ENCODE results near the gene COX6B2. TPM values are rescaled to one million over a fixed set of nuclear protein-coding genes. Genes with fewer than 3 reads are reported as not detected.

COX6B2 gene
- total RNA-seq, 1 donor from 2014 or later, result 5.2 TPM

- H3K4me3 ChIP-seq, result peak overlapping the region; percentile 20 to 38
- H3K27me3 ChIP-seq, result peaks cover 15% of the 10 kb centered on the region
- H3K9me3 ChIP-seq, result no peaks in the 10 kb centered on the region
- no peaks in the 10 kb centered on the region for H3K36me3 ChIP-seq
- no peak overlapping the region for H3K27ac ChIP-seq
- intact Hi-C loops (cut with DNase I), result loop anchor here (10.0 kb wide), 1 partner anchor 65 kb away; no protein-coding TSS in a partner anchor
- no peak for DNase-seq (ENCODE audit: extremely low spot score in 2 of 2)
- H3K4me1 ChIP-seq, result peaks cover 25% of the 10 kb centered on the region
- TF ChIP-seq CTCF (IDR thresholded peaks at IDR 0.05) (no peak), POLR2A (IDR thresholded peaks at IDR 0.05) (no peak), POLR2AphosphoS5 (IDR thresholded peaks at IDR 0.05; ENCODE audit: insufficient read depth in 1 of 2, low read depth in 1 of 2) (no peak)
These were observed 15.3 kb upstream of the COX6B2 start for GRCh38 chr19:55369653-55370304.

- intact Hi-C loops (cut with DNase I), result no loop called here
- H3K9me3 ChIP-seq, result no peaks in the 10 kb centered on the region
- no peak overlapping the region for H3K27ac ChIP-seq
- H3K36me3 ChIP-seq, result no peaks in the 10 kb centered on the region
- H3K4me1 ChIP-seq, result peaks cover 18% of the 10 kb centered on the region
- TF ChIP-seq CTCF (IDR thresholded peaks at IDR 0.05) (no peak), POLR2A (IDR thresholded peaks at IDR 0.05) (no peak), POLR2AphosphoS5 (IDR thresholded peaks at IDR 0.05; ENCODE audit: insufficient read depth in 1 of 2, low read depth in 1 of 2) (no peak)
- H3K4me3 ChIP-seq, result peak overlapping the region in 1 of 2 donors; percentile 38
- H3K27me3 ChIP-seq, result peaks cover 15% of the 10 kb centered on the region
- no peak for DNase-seq (ENCODE audit: extremely low spot score in 2 of 2)
These were observed 14.4 kb upstream of the COX6B2 start for GRCh38 chr19:55368701-55369563.

GRCh38 chr19:55368106-55368505 is 13.6 kb upstream of the COX6B2 start:
- TF ChIP-seq POLR2AphosphoS5 (IDR thresholded peaks at IDR 0.05; ENCODE audit: insufficient read depth in 1 of 2, low read depth in 1 of 2), result no peak
- no peak for TF ChIP-seq POLR2A (IDR thresholded peaks at IDR 0.05)
- TF ChIP-seq CTCF (IDR thresholded peaks at IDR 0.05), result no peak
- peaks cover 17% of the 10 kb centered on the region for H3K4me1 ChIP-seq
- no peak for DNase-seq (ENCODE audit: extremely low spot score in 2 of 2)
- peaks cover 15% of the 10 kb centered on the region for H3K27me3 ChIP-seq
- intact Hi-C loops (cut with DNase I), result no loop called here
- H3K36me3 ChIP-seq, result no peaks in the 10 kb centered on the region
- no peaks in the 10 kb centered on the region for H3K9me3 ChIP-seq
- no peak overlapping the region for H3K4me3 ChIP-seq
- H3K27ac ChIP-seq, result no peak overlapping the region

- no peak overlapping the region for H3K4me3 ChIP-seq
- H3K4me1 ChIP-seq, result peaks cover 17% of the 10 kb centered on the region
- intact Hi-C loops (cut with DNase I), result no loop called here
- peaks cover 15% of the 10 kb centered on the region for H3K27me3 ChIP-seq
- DNase-seq (ENCODE audit: extremely low spot score in 2 of 2), result no peak
- no peaks in the 10 kb centered on the region for H3K36me3 ChIP-seq
- TF ChIP-seq POLR2AphosphoS5 (IDR thresholded peaks at IDR 0.05; ENCODE audit: insufficient read depth in 1 of 2, low read depth in 1 of 2) (no peak), CTCF (IDR thresholded peaks at IDR 0.05) (no peak), POLR2A (IDR thresholded peaks at IDR 0.05) (no peak)
- no peaks in the 10 kb centered on the region for H3K9me3 ChIP-seq
- no peak overlapping the region for H3K27ac ChIP-seq
These were observed 12.3 kb upstream of the COX6B2 start for GRCh38 chr19:55366790-55367189.

Data from vagina (tissue), 2 donors.